T1000 (cell line): ENCODE results near the gene ATP1B1.

ENCODE experiments used
- DNase-seq: peaks from one replicate; lab custom pipeline; 2025; ENCODE audit warnings: mixed read lengths; lab: John Stamatoyannopoulos, UW

Gene ATP1B1

DNA sequence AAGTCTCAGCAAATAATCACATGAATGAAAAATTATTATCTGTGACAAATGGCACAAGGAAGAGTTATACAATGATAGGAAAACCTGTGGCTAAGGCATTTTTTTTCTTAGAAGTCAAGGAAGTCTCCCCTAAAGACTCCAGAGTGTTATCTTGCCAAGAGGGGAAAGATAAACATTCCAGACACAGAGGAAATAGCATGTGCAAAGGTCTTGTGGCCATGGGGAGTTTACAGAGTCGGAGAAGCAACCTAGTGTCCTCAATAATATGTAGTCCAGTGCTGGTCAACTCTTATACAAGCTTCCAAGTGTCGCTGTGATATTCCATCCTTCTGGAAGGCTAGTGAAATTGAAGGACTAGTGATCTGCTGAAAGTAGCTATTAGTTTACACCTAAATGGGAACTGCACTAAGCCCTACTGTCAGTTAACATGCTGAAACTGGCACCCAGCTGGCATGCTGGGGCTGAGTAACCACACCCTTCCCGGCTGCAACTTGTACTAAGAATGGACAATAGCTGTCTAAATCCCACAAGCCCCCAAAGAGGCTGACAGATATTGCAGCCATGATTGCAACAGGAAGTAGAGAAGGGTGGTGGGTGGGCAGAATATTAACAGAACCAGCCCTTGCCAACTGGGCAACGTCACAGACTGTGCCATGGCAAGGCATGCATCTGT, 11.5 kb upstream of the ATP1B1 start:
- DNase-seq = no peak

DNA sequence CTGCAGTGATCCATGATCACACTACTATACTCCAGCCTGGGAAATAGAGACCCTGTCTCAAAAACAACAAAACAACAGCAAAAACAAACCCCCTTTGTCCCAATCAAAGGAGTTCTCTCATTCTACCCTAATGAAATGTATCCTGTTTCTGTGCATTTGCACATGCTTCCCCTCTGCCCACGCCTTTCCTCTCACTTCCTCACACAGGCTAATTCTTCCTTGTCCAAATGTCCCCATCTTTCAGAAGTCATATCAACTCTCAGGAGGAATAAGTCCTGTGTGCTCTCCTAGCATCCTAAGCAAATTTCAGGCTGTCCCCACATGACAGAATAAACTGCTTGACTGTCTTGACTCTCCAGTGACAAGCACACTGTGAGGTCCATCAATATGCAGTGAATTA, 8.1 kb upstream of the ATP1B1 start:
- DNase-seq = no peak

DNA sequence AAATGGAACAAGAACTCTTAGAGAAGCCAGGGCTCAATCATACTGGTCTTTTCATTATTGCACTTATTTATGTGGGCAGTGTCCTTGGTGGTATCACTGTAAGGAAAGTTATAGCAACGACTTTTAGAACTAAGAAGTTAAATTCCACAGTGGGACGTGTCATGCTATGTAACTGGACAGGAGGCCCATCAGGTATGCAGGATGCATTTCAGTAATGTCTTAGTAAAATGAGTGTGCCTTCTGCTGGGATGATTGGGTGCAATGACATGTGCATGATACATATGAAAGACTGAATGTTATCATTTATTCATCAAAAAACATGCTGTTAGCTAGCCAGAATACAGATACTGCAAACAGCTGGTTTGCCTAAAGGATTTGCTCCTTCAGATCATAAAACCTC, 6.9 kb upstream of the ATP1B1 start:
- DNase-seq = no peak

DNA sequence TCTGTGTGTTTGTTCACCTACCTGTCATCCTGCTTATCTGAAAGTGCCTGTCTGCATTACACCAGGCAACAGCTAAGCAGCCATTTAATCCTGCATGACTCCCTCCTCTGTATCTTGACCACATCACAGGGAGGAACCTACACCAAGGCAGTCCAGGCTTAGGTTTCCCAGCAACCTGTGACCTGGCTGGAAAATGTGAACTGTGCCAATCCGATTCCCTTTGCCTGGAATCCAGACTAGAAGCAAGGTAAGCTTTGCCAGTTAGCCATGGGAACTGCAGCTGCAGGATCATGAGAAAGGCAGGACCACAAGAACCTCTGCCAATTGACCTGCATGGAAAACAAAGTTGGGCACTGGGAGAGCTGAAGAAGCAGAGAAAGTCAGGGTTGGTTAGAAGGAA, 6.3 kb upstream of the ATP1B1 start:
- DNase-seq = no peak

DNA sequence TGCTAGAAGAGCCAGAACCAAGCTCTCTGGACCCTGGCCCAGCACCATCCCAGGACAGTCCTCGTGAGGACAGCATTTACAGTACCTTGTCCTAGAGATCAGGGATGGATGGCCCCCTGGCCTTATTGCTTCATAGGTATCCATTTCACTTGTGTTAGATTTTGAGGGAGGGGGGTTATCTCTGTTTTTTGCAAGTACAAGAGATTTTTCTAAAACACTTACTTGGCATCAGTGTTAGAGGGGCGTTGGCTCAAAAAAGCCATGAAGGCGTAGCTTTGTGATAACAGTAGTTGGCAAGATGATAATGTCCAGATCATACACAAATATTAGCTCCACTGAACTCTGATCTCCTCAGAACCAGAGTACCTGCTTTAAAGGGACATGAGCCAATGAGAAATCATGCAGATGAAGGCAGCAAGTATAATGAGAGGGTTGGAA, 5.8 kb upstream of the ATP1B1 start:
- DNase-seq = no peak

DNA sequence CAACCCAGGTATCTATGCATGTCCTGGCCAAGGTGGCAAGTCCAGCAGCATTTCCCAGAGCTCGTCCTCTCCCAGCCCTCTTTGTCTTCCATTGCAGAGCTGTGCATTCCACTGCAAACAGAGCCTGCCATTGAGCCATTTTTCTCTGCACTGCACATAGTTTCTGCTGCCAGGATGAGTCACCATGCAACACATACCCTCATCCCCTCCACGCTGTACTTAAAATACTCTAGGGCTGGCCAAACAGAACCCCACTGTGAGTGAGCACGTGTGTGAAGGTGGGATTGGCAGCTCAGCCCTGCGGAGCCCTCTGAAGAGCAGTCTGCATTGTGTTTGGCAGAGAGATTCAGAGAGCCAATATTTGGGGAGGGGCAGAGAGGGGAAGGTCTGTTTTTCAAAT, 3.9 kb upstream of the ATP1B1 start:
- peak; percentile 10 for DNase-seq

DNA sequence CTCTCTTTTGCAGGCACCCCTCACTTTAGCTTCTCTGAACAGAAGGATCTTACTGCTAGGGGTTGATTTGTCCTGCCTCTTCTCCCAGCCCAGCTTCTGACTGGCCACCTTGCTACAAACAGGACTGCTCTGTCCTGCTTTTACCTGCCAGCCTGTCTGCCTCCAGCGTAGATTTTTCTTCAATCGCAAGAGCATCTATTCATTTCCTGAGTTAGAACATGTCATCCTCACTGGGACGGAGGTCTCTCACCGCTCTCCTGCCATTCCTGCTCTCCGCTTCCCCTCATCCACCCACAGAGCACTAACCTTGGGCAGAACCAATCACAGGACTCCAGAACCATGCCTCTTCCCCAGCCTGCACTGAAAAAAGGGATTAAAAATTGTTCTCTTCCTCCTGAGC, 3.5 kb upstream of the ATP1B1 start:
- DNase-seq = no peak

DNA sequence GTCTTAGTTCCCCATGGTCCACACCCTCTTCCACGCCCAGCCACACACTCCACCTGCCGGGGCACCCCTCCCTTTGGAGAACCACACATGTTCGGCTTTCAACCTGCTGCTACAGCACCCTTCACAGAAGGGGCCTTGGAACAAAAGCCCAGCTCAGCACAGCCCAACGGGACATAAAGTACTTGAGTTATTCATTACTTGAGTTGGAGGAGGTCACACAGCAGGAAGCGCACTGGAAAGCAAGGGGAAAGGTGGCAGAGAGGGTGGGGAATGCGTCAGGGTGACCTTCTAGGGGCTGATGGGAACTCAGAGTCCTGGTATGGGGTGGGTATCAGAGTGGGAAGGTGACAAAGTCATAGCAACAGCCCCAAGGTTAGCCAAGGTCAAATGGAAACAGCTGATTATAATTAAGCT, 3.0 kb upstream of the ATP1B1 start:
- DNase-seq = no peak

DNA sequence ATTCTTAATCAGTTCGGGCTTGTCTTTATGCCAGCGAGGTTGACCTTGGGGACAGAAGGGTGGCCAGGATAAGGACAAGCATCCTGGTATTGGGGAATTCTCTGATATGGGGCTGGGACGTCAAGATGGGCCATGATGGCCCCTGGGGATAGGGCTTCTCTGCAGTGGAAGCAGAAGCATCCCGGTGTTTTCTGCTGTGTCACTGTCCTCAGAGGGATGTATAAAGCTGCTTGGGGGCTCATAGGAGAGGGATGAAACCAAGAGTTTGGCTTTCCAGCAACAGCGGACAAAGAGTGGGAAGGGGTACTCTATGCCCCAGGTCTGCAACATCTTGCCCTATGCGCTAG, 1.4 kb upstream of the ATP1B1 start:
- no peak for DNase-seq

DNA sequence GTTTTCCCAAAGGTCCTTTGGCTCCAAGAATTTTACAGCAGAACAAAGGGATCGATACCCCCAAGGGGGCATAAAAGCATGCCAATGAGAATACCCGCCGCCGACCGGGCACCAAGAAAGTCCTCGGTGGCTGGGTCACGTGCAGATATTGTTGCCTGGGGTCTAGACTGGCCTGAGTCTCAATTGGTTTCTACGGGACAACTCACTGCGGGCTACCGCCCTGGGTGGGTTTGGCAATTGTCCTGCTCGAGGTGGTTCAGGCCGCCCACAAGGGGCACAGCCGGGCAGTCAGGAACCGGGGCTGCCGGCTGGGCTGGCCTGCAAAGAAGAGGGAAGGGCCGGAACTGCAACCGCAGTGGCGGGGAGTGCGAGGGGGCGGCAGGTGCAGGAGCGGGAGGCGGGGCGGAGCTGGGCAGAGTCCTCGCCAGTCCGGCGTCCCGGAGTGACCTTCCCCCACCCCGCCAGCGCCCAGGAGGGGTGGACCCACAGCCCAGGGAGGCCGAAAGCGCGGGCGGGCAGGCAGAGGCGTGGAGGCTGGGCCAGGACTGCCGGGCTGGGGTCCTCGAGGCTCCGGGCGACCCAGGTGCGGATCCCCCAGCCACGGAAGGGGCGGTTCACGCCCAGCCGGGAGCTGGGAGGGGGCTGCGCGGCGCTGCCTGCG, 926 bp upstream of the ATP1B1 start:
- DNase-seq = peak; percentile 54

DNA sequence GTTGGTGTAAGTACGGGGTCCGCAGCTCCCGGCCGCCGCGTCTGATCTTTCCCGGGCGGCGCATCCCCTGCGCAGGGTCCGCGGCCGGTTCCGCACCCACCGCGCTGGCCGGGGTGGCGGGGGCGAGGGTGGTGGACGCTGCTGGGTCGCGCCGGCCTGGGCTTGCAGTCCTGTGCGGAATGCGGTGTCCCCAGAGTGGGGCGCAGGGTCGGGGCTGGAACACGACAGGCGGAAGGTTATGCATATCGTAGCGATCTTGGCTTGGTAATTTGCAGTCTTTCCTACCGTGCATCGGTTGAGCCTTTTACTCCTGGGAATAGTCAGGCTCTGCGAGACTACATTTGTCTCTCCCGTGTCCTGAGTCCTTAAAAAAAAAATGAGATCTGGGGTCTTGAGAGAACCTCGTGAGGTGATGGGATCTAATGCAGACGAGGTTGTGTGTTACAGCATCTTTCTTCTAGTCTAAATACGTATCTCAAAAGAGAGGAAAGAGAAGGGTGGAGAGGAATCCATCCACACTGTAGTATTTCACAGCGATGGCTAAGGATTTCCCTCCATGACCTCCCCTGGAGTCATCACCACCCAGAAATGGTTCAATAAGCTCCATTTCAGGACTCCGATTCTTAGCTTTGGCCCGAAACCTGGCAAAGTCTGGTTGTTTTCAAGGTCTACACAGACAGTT, 572 bp downstream of the ATP1B1 start:
- no peak for DNase-seq

DNA sequence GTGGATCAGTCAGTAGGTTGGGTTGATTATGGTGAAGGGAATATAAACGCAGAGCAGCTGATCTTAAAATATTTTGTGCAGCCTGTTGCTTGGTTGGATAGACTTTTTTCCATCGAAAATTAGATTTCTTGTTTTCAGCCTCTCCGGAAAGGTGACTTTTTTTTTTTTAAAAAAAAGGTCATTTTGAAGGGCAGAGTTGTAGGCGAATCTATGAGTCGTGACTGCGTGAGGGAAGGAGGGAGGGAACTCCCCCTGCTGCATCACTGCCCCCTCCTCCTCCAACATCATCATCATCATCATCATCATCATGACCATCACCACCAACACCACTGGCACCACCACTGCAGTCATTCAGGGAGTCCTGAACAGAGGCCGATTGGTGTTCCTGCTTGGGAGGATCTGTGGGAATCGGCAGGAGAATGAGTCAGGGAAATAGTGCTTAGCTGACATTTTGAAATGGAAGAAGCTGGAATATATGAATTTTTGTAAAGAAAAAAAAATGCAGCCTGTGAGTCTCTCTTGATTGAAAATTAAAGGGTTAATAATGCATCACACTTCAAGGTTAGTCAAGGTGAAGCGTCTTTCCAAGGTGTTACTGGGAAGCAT, 1.2 kb downstream of the ATP1B1 start:
- DNase-seq = no peak

DNA sequence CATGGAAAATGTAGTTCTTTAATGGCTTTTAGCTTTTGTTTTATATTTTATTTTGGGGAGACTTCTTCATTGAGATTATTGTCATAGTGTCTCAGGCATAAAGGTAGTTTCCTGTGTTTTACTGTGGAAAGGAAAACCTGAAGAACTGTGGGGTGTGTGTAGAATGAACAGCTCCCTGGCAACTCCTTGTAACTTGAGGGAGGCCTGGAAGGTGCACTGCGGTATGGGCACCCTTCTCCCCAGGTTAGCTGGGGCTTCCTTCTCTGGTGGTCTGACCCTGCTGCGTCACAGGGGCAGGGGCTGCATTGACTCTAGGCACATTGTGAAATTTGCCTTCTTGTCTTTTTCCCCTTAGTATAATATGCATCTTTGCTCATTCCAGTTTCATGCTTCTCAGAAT, 1.7 kb downstream of the ATP1B1 start:
- DNase-seq = no peak

DNA sequence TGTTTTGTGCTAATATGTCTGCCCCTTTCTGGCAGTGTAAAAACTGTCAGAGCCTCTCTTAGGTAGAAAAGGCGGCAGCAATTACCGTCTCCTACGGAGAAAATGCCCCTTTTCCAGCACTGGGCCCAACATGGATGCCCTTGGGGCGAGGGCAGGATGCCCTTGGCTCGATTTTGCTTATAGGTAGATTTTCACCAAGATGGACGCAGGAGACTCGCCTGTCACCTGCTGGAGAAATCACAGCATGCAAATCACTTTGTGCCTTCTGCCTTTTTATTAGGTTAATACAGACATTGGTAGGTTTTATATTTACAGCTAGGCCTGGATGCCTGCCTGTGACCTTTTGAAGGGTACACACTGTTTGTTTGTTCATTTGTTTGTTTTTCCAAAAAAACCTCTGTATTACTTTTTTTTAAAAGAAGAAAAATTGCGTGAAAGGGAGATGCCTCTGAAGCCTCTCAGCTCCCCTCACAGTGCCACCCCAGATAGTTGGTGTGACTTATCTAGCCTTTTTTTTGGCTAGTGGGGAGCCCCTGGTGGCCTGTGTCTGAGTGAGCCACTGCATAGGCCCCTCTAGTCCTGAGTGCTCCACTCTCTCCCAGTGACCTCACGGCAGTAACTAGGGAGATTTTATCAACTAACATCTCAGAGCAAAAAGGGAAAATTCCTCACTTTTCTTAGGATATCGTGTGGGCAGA, 2.5 kb downstream of the ATP1B1 start:
- DNase-seq = no peak

DNA sequence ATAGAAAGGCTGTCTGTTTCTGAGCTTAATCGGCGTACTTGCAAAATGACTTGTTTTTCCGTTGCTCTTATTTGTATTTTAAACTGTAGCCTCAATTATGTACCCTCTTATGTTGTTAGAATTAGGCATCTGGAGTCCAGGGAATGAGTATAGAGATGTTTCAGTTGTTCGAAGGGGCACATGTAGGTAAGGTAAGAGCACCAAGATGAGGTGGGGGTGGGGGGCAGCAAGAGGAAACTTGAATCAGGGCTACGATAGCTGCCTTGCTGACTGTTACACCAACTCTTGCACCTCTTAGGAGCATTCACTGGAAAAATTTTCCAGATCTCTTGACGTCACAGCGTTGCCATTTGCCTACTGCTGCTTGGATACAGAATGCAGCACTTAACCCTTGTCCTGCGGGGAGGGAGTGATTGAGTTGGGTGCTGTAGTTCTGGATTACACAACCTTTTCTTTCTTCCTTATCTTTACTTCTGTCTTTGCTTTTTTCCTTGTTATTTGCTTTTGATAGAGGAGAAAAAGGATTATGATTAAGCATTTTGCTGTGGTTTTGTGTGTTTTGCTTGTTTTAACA, 3.2 kb downstream of the ATP1B1 start:
- no peak for DNase-seq

DNA sequence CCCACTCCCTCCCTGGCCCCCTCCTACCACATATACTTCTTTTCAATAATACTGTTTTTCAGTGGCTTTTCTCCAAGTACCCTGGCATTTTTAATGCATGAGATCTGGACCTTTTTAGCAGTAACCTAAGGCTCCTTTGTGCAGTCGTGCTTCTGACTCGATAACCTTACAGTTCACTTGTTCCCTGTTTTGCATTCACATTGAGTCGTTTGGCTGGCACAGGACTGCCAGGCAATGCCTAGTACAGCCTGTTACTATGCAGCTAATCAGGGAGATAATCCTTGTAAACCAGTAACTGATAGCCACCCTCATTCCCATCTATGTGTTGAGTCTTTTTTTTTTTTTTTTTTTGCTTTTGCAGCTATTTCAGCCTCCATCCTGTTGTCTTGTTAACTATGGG, 3.7 kb downstream of the ATP1B1 start:
- DNase-seq = no peak

DNA sequence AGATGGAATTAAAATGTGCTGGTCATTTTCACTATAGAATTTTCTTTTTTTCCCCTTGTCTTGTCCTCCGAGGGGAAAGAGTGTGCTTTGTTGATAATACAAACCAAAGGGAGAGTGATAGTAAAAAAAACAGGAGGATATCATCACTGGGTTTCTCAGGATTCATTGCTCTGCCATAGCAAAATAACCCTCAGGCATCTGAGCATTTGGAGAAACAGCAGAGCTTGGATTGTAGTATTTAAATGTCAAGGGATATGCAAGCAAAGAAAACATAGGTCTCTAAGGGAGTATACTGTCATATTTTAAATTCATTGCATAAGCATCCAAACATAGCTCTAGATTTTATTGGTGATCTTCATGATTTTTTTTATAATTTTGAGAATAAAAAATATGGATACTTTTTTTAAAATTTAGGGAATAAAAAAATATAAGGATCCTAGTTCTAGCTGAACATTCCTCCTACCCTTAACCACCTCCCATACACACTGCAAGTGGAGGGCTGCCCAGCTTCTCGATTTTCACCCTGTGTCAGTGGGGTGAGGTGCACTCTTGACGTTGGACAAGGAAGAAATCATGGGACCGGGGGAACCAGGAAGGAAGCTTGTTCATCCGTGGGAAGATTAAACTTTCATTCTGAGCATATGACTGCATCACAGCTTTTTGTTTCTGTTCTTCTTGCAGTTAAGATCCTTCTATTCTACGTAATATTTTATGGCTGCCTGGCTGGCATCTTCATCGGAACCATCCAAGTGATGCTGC, 4.4 kb downstream of the ATP1B1 start:
- no peak for DNase-seq

DNA sequence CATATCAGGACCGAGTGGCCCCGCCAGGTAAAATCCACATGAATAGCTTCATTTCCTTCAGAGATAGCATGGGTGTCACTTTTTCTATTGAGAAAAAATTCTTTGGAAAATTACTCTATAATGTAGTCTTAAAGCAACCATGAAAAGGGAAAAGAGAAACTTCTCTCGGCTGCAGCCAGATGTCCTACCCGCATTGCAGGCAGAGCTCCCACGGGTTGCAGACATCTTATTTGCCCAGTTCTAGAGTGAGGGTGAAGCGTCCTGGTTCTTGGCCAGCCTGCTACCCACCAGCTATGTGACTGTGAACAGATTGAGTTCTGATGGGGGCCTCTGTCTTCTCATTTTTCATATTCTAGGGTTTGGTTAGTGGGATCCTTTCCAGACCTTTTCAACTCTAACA, 5.0 kb downstream of the ATP1B1 start:
- DNase-seq = no peak

DNA sequence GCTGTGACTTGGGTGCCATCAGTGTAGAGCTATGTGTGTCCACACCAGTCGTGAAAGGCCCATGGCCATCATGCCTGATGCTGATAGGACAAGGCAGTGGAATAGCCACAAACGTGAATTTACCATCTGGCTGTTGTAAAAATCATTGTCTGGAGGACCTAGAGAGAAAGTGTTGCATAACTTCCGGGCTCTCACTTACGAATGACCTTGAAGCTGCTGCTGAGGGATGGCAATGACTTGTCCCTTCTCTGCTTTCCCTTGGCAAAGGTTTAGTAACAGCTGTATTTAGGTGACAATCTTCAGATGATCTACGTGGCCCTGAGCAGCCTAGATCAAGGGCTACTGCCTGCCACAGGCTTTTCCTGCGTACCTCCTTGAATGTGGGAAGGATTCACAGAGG, 5.8 kb downstream of the ATP1B1 start:
- no peak for DNase-seq

DNA sequence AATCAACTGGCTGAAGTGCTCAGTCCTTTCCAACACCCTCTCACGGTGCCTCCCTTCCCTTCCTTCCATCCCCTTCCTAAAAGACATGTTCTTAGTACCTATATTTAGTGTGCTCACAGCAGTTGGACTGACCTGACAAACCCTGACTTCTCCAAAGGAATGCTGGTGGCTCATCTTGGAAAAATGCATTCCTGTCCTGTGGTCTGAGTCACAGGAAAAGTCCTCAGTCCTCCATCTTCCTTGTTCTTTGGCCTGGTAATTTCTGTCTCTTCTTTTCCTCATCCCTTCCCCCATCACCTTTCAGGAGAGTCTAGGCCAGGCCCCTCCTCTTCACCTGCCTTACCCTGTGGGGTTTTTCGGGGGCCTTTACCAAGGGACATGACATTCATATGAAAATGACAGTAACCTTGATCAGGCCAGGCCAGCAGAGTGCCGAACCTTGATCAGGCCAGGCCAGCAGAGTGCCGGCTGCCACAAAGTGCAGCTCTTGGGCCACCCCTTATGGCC, 7.2 kb downstream of the ATP1B1 start:
- peak; percentile 41 for DNase-seq

DNA sequence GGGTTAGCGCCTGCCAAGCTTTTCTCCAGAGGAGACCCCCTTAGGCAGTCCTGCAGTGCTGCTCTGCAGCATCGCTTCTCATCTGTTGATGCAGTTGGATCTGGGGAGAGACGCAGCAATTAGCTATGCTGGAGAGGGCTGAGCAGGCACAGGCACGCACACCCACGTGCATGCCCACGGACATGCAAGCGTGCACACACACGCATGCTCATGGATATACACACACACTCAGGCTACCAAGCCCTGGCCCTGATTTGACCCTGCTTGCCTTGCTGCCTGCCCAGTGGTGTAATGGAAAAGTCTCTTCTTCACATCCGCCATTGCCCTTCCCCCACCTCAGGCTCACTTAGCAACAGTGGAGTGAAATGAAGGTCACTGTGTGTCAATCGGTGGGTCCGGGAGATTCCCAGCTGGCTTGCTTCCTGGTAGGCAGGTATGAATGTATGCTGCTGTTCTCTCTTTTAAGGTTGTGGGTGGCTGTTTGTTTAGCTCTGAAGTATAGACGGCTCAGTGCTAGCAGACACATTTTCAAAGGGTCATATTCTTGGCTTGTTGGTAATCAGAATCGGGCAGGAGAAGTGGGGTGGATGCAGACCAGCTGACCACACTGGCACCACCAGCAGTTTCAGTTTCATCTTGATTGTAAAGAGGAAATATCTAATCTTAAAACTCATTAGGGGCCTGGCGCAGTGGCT, 9.5 kb downstream of the ATP1B1 start:
- DNase-seq = no peak
